GM23248 (cell line): ENCODE results near the gene EIPR1.

Source experiments
- EZH2 ChIP-seq: fragments of 200-600 bp; sonication (generic); IDR thresholded peaks from 2 replicates; pipeline ENCODE4 v1.6.1; 2018; ENCODE audit warnings: antibody characterized with exemption, mild to moderate bottlenecking; ENCODE audit not compliant: insufficient read depth, poor library complexity, severe bottlenecking
- EZH2phosphoT487 ChIP-seq: fragments of 200-600 bp; sonication (generic); IDR thresholded peaks from 2 replicates; pipeline ENCODE4 v1.6.1; 2018; ENCODE audit warnings: antibody characterized with exemption, moderate library complexity, mild to moderate bottlenecking, low read depth; ENCODE audit not compliant: insufficient read depth

DNA sequence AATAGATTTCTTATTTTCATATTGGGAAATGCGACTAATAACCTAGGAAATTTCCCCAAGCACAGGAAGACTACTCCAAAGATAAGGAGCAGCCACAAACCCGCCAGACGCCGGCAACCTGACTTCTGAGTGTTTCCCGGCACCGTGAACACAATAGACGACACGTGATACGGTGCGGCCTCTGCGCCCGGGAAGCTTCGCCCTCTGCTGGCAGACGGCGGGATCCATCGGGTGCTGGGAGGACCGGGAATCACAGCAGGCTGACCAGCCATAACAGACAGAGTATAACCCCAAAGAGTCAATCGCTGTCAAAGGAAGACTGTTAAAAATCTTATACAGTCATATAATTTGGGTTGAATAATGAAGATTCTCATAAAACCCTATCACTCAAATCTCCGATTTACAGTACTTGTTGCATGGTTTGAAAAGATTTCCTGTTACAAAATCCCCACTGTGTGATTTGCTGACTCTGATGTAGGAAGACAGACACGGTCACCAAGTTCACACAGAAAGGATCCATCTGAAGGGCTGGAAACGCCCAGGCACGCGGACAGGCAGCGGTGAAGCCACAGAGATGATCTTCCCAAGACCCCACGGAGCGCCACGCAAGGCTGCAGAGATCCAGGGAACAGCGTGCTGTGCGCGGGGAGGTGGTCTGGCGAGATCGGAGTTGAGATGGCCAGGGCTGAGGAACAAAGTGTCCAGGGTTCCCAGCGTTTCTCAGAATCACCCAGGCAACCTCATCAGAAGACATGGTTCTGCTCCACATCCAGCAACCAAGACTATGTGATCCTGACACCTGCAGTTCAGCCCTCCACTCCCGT, 73.8 kb downstream of the EIPR1 start:
- no peak for TF ChIP-seq EZH2phosphoT487
- no peak for TF ChIP-seq EZH2
